SK-N-SH treated with all-trans-retinoic acid at 6 μM for 48 hours (cell line): ENCODE measurements around the gene FLRT2.

Experiments
- ATAC-seq: fragments of 200-7000 bp; cut with Tn5 transposase; 3 replicates; pipeline ENCODE4 v1.9.1; 2020; ENCODE audit warnings: mild to moderate bottlenecking, moderate library complexity
- ARNTL ChIP-seq: fragments of 450-650 bp; formaldehyde crosslinking; IDR thresholded peaks from 2 replicates; pipeline ENCODE4 v1.5.0; 2020; ENCODE audit warnings: low read depth, mild to moderate bottlenecking, moderate library complexity, borderline replicate concordance
- BACH2 ChIP-seq: fragments of 250-450 bp; sonication (Bioruptor Pico); IDR thresholded peaks from 2 replicates; pipeline ENCODE4 v1.9.0; 2021; ENCODE audit warnings: mild to moderate bottlenecking, borderline replicate concordance
- CREB5 ChIP-seq: fragments of 250-450 bp; sonication (Bioruptor Pico); IDR thresholded peaks from 2 replicates; pipeline ENCODE4 v1.5.1; 2020; ENCODE audit warnings: low read depth, mild to moderate bottlenecking, moderate library complexity
- CSDC2 ChIP-seq: fragments of 250-450 bp; sonication (Bioruptor Pico); IDR thresholded peaks from 2 replicates; pipeline ENCODE4 v1.5.0; 2020; ENCODE audit warnings: mild to moderate bottlenecking, moderate library complexity
- GLIS3 ChIP-seq: fragments of 250-450 bp; sonication (Bioruptor Pico); IDR thresholded peaks from 2 replicates; pipeline ENCODE4 v1.5.0; 2020; ENCODE audit warnings: mild to moderate bottlenecking, moderate library complexity
- ISL1 ChIP-seq: fragments of 250-450 bp; sonication (Bioruptor Pico); IDR thresholded peaks from 2 replicates; pipeline ENCODE4 v2.1.2; 2022; ENCODE audit warnings: mild to moderate bottlenecking, moderate library complexity
- OSR1 ChIP-seq: fragments of 250-450 bp; sonication (Bioruptor Pico); IDR thresholded peaks from 2 replicates; pipeline ENCODE4 v1.8.0; 2022; ENCODE audit warnings: moderate library complexity, mild to moderate bottlenecking, inconsistent platforms
- PATZ1 ChIP-seq: fragments of 250-450 bp; sonication (Bioruptor Pico); IDR thresholded peaks from 2 replicates; pipeline ENCODE4 v1.8.0; 2020; ENCODE audit warnings: mild to moderate bottlenecking, moderate library complexity, borderline replicate concordance
- POU6F1 ChIP-seq: fragments of 250-450 bp; sonication (Bioruptor Pico); IDR thresholded peaks from 2 replicates; pipeline ENCODE4 v1.8.0; 2021; ENCODE audit warnings: low read depth, mild to moderate bottlenecking, moderate library complexity, borderline replicate concordance
- RARB ChIP-seq: fragments of 250-450 bp; sonication (Bioruptor Pico); IDR thresholded peaks from 2 replicates; pipeline ENCODE4 v1.8.0; 2021; ENCODE audit warnings: mild to moderate bottlenecking, moderate library complexity
- SNAI2 ChIP-seq: fragments of 250-450 bp; sonication (Bioruptor Pico); IDR thresholded peaks from 2 replicates; pipeline ENCODE4 v1.5.0; 2020; ENCODE audit warnings: mild to moderate bottlenecking, moderate library complexity
- TCF4 ChIP-seq: fragments of 250-450 bp; sonication (Bioruptor Pico); IDR thresholded peaks from 2 replicates; pipeline ENCODE4 v1.8.0; 2021; ENCODE audit warnings: mild to moderate bottlenecking, moderate library complexity, borderline replicate concordance
- TOX ChIP-seq: fragments of 250-450 bp; sonication (Bioruptor Pico); IDR thresholded peaks from 2 replicates; pipeline ENCODE4 v1.8.0; 2021; ENCODE audit warnings: mild to moderate bottlenecking, moderate library complexity, borderline replicate concordance
- ZC3H10 ChIP-seq: fragments of 250-450 bp; sonication (Bioruptor Pico); IDR thresholded peaks from 2 replicates; pipeline ENCODE4 v1.5.1; 2021; ENCODE audit warnings: mild to moderate bottlenecking, moderate library complexity
- ZFP3 ChIP-seq: fragments of 250-450 bp; sonication (Bioruptor Pico); IDR thresholded peaks from 2 replicates; pipeline ENCODE4 v1.5.0; 2020; ENCODE audit warnings: mild to moderate bottlenecking, moderate library complexity
- ZFP30 ChIP-seq: fragments of 450-650 bp; formaldehyde crosslinking; IDR thresholded peaks from 2 replicates; pipeline ENCODE4 v1.5.0; 2022; ENCODE audit warnings: mild to moderate bottlenecking, moderate library complexity
- ZNF565 ChIP-seq: fragments of 450-650 bp; formaldehyde crosslinking; conservative IDR thresholded peaks from 2 replicates; pipeline ENCODE4 v1.5.0; 2020; ENCODE audit warnings: low read depth, mild to moderate bottlenecking, moderate library complexity
- ZNF70 ChIP-seq: fragments of 450-650 bp; formaldehyde crosslinking; IDR thresholded peaks from 2 replicates; pipeline ENCODE4 v1.5.0; 2020; ENCODE audit warnings: mild to moderate bottlenecking, moderate library complexity
- TF ChIP-seq, protein P1 (sequence below): fragments of 250-450 bp; sonication (Bioruptor Pico); IDR thresholded peaks from 2 replicates; pipeline ENCODE4 v1.5.0; 2020; ENCODE audit warnings: mild to moderate bottlenecking, moderate library complexity
- TF ChIP-seq, protein P2 (sequence below): fragments of 250-450 bp; sonication (Bioruptor Pico); IDR thresholded peaks from 2 replicates; pipeline ENCODE4 v1.5.1; 2021; ENCODE audit warnings: mild to moderate bottlenecking, moderate library complexity

The FLRT2 gene

DNA sequence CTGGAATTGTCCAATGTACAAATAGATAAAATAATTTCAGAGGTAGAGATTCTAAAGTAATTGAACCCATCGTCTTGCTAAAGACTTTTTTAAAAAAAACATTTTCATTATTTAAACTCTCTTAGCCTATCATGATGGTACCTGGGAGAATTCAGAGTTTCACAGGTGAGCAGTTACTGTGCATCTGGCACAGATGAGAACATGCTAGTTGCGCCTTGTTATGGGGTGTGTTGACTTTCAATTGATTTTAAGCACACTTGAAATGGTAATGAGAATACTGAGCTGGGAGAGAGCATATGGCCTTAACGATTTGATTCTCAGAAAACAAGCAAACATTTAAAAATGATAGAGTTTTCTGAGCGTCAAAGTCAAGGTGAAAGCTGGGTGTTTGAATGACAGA lies 66.6 kb downstream of the FLRT2 start:
- TF ChIP-seq TCF4 (CRISPR knock-in tag) (no peak), ZNF565 (no peak), ZC3H10 (no peak), ISL1 (CRISPR knock-in tag) (no peak), TOX (CRISPR knock-in tag) (no peak), ZFP30 (CRISPR knock-in tag) (no peak), CSDC2 (no peak), BACH2 (CRISPR knock-in tag) (no peak), ZNF70 (no peak)
- ATAC-seq = no peak

GRCh38 chr14:85597701-85598100 lies 67.8 kb downstream of the FLRT2 start:
- ATAC-seq = no peak
- TF ChIP-seq RARB = no peak
- TF ChIP-seq, protein P1, sequence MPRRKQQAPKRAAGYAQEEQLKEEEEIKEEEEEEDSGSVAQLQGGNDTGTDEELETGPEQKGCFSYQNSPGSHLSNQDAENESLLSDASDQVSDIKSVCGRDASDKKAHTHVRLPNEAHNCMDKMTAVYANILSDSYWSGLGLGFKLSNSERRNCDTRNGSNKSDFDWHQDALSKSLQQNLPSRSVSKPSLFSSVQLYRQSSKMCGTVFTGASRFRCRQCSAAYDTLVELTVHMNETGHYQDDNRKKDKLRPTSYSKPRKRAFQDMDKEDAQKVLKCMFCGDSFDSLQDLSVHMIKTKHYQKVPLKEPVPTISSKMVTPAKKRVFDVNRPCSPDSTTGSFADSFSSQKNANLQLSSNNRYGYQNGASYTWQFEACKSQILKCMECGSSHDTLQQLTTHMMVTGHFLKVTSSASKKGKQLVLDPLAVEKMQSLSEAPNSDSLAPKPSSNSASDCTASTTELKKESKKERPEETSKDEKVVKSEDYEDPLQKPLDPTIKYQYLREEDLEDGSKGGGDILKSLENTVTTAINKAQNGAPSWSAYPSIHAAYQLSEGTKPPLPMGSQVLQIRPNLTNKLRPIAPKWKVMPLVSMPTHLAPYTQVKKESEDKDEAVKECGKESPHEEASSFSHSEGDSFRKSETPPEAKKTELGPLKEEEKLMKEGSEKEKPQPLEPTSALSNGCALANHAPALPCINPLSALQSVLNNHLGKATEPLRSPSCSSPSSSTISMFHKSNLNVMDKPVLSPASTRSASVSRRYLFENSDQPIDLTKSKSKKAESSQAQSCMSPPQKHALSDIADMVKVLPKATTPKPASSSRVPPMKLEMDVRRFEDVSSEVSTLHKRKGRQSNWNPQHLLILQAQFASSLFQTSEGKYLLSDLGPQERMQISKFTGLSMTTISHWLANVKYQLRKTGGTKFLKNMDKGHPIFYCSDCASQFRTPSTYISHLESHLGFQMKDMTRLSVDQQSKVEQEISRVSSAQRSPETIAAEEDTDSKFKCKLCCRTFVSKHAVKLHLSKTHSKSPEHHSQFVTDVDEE (CRISPR knock-in tag) = no peak

GRCh38 chr14:85599939-85600338 lies 70.0 kb downstream of the FLRT2 start:
- ATAC-seq = no peak
- TF ChIP-seq, protein P2, sequence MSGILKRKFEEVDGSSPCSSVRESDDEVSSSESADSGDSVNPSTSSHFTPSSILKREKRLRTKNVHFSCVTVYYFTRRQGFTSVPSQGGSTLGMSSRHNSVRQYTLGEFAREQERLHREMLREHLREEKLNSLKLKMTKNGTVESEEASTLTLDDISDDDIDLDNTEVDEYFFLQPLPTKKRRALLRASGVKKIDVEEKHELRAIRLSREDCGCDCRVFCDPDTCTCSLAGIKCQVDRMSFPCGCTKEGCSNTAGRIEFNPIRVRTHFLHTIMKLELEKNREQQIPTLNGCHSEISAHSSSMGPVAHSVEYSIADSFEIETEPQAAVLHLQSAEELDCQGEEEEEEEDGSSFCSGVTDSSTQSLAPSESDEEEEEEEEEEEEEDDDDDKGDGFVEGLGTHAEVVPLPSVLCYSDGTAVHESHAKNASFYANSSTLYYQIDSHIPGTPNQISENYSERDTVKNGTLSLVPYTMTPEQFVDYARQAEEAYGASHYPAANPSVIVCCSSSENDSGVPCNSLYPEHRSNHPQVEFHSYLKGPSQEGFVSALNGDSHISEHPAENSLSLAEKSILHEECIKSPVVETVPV = no peak
- TF ChIP-seq CSDC2 (no peak), ZC3H10 (no peak), TCF4 (CRISPR knock-in tag) (no peak), TOX (CRISPR knock-in tag) (no peak), SNAI2 (CRISPR knock-in tag) (no peak), GLIS3 (no peak), ZFP30 (CRISPR knock-in tag) (no peak), ZNF565 (no peak), CREB5 (CRISPR knock-in tag) (no peak), OSR1 (CRISPR knock-in tag) (no peak), RARB (no peak), ARNTL (CRISPR knock-in tag) (no peak), ZFP3 (CRISPR knock-in tag) (no peak), ZNF70 (no peak)
- TF ChIP-seq, protein P1 (CRISPR knock-in tag) = no peak

DNA sequence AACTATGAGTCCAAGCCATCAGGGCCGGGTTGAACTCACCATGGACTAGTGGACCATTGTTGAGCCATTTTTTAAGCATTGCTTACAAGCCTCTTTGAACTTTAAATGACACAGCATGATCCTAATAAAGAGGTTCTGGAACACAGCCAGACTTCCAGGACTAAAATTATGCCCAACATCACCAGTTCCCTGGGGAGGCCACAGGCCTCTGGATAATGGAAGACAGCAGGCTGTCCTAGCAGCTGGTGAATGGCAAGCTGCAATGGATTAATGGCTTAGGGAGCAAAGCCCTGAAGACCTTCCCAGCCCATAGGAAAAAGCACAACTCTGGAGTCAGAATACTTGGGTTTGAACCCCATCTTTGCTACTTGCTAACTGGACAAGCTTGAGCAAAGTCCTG lies 71.3 kb downstream of the FLRT2 start:
- no peak for ATAC-seq

More for the DNA sequence above, 71.3 kb downstream of the FLRT2 start:
- TF ChIP-seq ZNF565 = no peak
- TF ChIP-seq POU6F1 (CRISPR knock-in tag) = no peak
- TF ChIP-seq, protein P1 (CRISPR knock-in tag) = no peak
- TF ChIP-seq PATZ1 (CRISPR knock-in tag) = no peak
- TF ChIP-seq SNAI2 (CRISPR knock-in tag) = no peak
- no peak for TF ChIP-seq ZC3H10
